Chondrocyte (in vitro differentiated cells): ENCODE data around the gene LTK. TPM values are rescaled to one million over a fixed set of nuclear protein-coding genes. Genes with fewer than 3 reads are reported as not detected.

Source experiments
- DNase-seq: peaks from one replicate; pipeline ENCODE4 v3.0.0; 2021; ENCODE audit warnings: mixed read lengths, low spot score
- H3K27ac Mint-ChIP-seq: one replicate; pipeline ENCODE4 v1.8.0; 2021; ENCODE audit warnings: mild to moderate bottlenecking, moderate library complexity, mixed read lengths; ENCODE audit not compliant: unreplicated experiment
- H3K27me3 Mint-ChIP-seq: 2 replicates; pipeline ENCODE4 v1.8.0; 2021; ENCODE audit warnings: low read depth, mixed read lengths
- H3K36me3 Mint-ChIP-seq: 2 replicates; pipeline ENCODE4 v1.8.0; 2021; ENCODE audit warnings: low read depth, mixed read lengths
- H3K4me1 Mint-ChIP-seq: 2 replicates; pipeline ENCODE4 v1.8.0; 2021; ENCODE audit warnings: low read depth, mild to moderate bottlenecking, mixed read lengths
- H3K4me3 Mint-ChIP-seq: one replicate; pipeline ENCODE4 v1.8.0; 2021; ENCODE audit warnings: mild to moderate bottlenecking, moderate library complexity, mixed read lengths; ENCODE audit not compliant: unreplicated experiment
- H3K9me3 Mint-ChIP-seq: 2 replicates; pipeline ENCODE4 v1.8.0; 2021; ENCODE audit warnings: low read depth, mixed read lengths
- CTCF ChIP-seq: fragments of 200-600 bp; sonication (generic); IDR thresholded peaks from 2 replicates; pipeline ENCODE4 v1.5.0; 2021; ENCODE audit warnings: antibody characterized with exemption, mild to moderate bottlenecking, moderate library complexity
- total RNA-seq: library from RNA; stranded (reverse); gene quantifications from 3 replicates; pipeline ENCODE4 v1.2.1, GENCODE V29; 2021

The LTK gene
- total RNA-seq, 1 donor from 2014 or later = 1.0 TPM

- no peaks in the 10 kb centered on the region for H3K27me3 Mint-ChIP-seq
- peaks cover 10% of the 10 kb centered on the region for H3K4me1 Mint-ChIP-seq
- H3K9me3 Mint-ChIP-seq = no peaks in the 10 kb centered on the region
- no peak overlapping the region for H3K27ac Mint-ChIP-seq
- no peak for TF ChIP-seq CTCF
- no peaks in the 10 kb centered on the region for H3K36me3 Mint-ChIP-seq
- peak overlapping the region; percentile 98 for H3K4me3 Mint-ChIP-seq
- no peak for DNase-seq
Measured at GRCh38 chr15:41545218-41545617, 31.6 kb upstream of the LTK start.

DNA sequence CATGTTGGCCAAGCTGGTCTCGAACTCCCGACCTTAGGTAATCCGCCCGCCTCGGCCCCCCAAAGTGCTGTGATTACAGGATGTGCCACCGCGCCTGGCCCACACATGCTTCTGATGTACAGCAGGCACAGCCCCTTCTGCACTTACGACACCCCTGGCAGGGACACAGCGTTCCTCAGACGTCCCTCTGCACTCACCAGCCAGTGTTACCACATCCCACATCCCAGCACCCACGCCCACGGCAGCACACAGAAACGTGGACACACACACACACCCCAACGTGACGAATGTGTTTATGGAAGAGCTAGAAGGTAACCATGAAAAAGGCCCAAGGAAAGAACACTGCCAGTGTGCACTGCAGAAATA, 31.0 kb upstream of the LTK start:
- H3K9me3 Mint-ChIP-seq = no peaks in the 10 kb centered on the region
- no peaks in the 10 kb centered on the region for H3K36me3 Mint-ChIP-seq
- no peak for TF ChIP-seq CTCF
- no peak for DNase-seq
- H3K27ac Mint-ChIP-seq = peak overlapping the region; percentile 57
- peaks cover 10% of the 10 kb centered on the region for H3K4me1 Mint-ChIP-seq
- H3K27me3 Mint-ChIP-seq = no peaks in the 10 kb centered on the region
- peak overlapping the region; percentile 98 for H3K4me3 Mint-ChIP-seq

DNA sequence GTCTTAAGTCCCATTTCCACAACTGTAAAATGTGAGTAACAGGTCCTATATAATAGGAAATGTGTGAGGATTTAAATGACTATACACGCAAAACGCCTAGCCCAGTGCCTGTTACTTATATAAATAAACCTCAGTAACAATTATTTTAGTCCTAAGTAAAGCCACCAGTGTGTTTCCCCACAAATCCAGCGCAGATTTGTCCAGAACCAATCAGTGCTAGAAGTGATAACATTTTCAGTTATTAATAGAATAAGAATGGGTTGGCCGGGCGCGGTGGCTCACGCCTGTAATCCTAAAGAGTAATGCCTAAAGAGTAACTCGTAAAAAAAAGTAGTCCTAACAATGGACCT, 29.9 kb upstream of the LTK start:
- TF ChIP-seq CTCF = no peak
- DNase-seq = no peak
- peak overlapping the region; percentile 97 for H3K27ac Mint-ChIP-seq
- no peaks in the 10 kb centered on the region for H3K9me3 Mint-ChIP-seq
- no peaks in the 10 kb centered on the region for H3K36me3 Mint-ChIP-seq
- peaks cover 13% of the 10 kb centered on the region for H3K4me1 Mint-ChIP-seq
- peak overlapping the region; percentile 98 for H3K4me3 Mint-ChIP-seq
- no peaks in the 10 kb centered on the region for H3K27me3 Mint-ChIP-seq

DNA sequence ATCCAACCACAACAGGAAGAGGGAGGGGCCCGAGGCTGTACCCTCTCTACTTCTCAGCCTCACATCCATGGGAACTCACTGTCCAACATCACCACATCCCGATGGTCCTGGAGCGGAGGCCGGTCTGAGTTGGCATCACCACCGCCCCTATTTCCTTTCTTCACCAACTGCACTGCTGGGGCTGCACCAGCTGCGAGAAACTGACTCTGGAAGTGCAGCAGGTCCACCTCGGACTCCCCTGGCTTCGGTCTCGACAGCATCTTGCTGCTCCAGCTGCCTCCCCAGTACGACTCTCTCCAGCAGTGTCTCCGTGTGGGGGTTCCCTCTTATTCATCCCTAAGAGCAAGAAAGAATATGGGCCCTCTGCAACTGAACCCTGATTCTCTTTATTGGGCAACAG, 23.2 kb upstream of the LTK start:
- peaks cover 22% of the 10 kb centered on the region for H3K36me3 Mint-ChIP-seq

GRCh38 chr15:41535544-41535943, 21.9 kb upstream of the LTK start:
- no peaks in the 10 kb centered on the region for H3K27me3 Mint-ChIP-seq
- no peak overlapping the region for H3K4me3 Mint-ChIP-seq
- no peaks in the 10 kb centered on the region for H3K9me3 Mint-ChIP-seq
- TF ChIP-seq CTCF = no peak
- no peak for DNase-seq
- peaks cover 3% of the 10 kb centered on the region for H3K4me1 Mint-ChIP-seq
- no peak overlapping the region for H3K27ac Mint-ChIP-seq
- H3K36me3 Mint-ChIP-seq = peaks cover 30% of the 10 kb centered on the region

More for the DNA sequence above, 23.2 kb upstream of the LTK start:
- Mint-ChIP-seq H3K27me3 (no peaks in the 10 kb centered on the region), H3K9me3 (no peaks in the 10 kb centered on the region), H3K4me3 (no peak overlapping the region), H3K27ac (no peak overlapping the region), H3K4me1 (peaks cover 3% of the 10 kb centered on the region)
- no peak for TF ChIP-seq CTCF
- DNase-seq = no peak
